ENCODE data around the gene HYPK. TPM values are rescaled to one million over a fixed set of nuclear protein-coding genes. Genes with fewer than 3 reads are reported as not detected.

The HYPK gene
- total RNA-seq, 1 donor from 2014 or later, result 14.4 TPM

DNA sequence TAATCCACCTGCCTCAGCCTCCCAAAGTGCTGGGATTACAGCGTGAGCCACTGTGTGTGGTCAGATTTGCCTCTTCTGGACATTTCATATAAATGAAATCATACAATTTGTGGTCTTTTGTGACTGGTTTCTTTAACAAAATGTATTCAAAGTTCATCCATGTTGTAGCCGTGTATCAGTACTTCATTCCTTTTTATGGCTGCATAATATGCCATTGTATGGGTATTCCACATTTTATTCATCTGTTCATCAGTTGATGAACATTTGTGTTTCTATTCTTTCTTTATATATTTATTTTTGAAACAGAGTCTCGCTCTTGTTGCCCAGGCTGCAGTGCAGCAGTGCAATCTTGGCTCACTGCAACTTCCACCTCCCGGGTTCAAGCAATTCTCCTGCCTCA, 52.2 kb downstream of the HYPK start:
- DNase-seq, result no peak

Small RNA genes lying within 50 kb of the gene (small RNA-seq; reads per million reads assigned to genes)
- gene MIR1282 (ENCODE audit: low replicate concordance), result not detected

Other genes with a start within 250 kb of the HYPK start
- 29.7 TPM for gene PPIP5K1, start 210.4 kb upstream of the HYPK start, total RNA-seq
- 3.9 TPM for gene CKMT1B, start 206.6 kb upstream of the HYPK start, total RNA-seq
- 0.59 TPM for gene STRC, start 181.8 kb upstream of the HYPK start, total RNA-seq
- 1.8 TPM for gene CATSPER2, start 151.8 kb upstream of the HYPK start, total RNA-seq
- 7.1 TPM for gene CKMT1A, start 106.7 kb upstream of the HYPK start, total RNA-seq
- 88.7 TPM for gene PDIA3, start 54.2 kb upstream of the HYPK start, total RNA-seq
- 14.2 TPM for gene ELL3, start 23.6 kb upstream of the HYPK start, total RNA-seq
- gene SERF2, start 8.3 kb upstream of the HYPK start, total RNA-seq, result 196 TPM
- 0.10 TPM for gene SERINC4, start 379 bp upstream of the HYPK start, total RNA-seq
- 20.3 TPM for gene MFAP1, start 24.1 kb downstream of the HYPK start, total RNA-seq
- gene WDR76, start 26.4 kb downstream of the HYPK start, total RNA-seq, result 8.7 TPM